ENCODE results near the gene ADAMTS13. TPM values are rescaled to one million over a fixed set of nuclear protein-coding genes. Genes with fewer than 3 reads are reported as not detected.

ADAMTS13 gene
- total and polyA plus RNA-seq, 8 donors: 1.2 to 11.1 (median 7.5) TPM

DNA sequence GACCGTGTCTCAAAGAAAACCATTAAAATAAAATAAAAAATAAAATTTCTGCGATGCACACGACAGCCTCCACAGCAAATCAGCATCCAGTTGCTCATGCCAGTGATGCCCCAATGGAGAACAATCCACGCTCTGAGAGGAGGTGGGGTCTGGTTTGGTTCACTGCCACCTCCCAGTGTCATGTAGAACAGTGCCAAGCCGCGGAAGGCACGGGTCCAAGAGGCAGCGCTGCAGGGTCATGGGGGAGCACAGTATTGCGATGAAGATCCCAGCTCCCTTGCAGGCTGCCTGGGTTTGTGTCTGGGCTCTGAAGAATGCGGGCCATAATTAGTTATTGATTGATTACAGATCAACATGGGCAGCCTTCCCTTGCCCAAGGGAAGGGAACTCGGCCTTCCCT, 31.5 kb downstream of the ADAMTS13 start:
- Histone ChIP-seq H3K4me3 (no peak overlapping the region), H3K27ac (no peak overlapping the region), H3K27me3 (no peaks in the 10 kb centered on the region), H3K36me3 (no peaks in the 10 kb centered on the region), H3K9me3 (no peaks in the 10 kb centered on the region), H3K4me1 (peaks cover 0 to 2% of the 10 kb centered on the region in 2 donors)
- TF ChIP-seq, protein P1, sequence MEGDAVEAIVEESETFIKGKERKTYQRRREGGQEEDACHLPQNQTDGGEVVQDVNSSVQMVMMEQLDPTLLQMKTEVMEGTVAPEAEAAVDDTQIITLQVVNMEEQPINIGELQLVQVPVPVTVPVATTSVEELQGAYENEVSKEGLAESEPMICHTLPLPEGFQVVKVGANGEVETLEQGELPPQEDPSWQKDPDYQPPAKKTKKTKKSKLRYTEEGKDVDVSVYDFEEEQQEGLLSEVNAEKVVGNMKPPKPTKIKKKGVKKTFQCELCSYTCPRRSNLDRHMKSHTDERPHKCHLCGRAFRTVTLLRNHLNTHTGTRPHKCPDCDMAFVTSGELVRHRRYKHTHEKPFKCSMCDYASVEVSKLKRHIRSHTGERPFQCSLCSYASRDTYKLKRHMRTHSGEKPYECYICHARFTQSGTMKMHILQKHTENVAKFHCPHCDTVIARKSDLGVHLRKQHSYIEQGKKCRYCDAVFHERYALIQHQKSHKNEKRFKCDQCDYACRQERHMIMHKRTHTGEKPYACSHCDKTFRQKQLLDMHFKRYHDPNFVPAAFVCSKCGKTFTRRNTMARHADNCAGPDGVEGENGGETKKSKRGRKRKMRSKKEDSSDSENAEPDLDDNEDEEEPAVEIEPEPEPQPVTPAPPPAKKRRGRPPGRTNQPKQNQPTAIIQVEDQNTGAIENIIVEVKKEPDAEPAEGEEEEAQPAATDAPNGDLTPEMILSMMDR (IDR thresholded peaks at IDR 0.05): no peak
- intact Hi-C loops (cut with DNase I): no loop called here
- ATAC-seq: no peak
- DNase-seq: peak in 1 of 4 donors; percentile 25

DNA sequence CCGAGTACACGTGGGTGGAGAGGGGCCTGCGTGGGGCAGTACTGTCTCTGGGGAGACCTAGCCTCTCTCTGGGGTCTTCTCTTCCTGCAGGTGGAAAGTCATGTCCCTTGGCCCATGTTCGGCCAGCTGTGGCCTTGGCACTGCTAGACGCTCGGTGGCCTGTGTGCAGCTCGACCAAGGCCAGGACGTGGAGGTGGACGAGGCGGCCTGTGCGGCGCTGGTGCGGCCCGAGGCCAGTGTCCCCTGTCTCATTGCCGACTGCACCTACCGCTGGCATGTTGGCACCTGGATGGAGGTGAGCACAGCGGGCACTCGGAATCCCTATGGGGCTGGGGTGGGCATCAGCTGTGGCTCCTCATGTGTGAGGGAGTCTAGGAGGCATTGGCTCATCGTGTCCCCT, 32.2 kb downstream of the ADAMTS13 start:
- H3K4me3 ChIP-seq: no peak overlapping the region
- no peaks in the 10 kb centered on the region for H3K9me3 ChIP-seq
- peaks cover 4 to 9% of the 10 kb centered on the region in 2 donors for H3K4me1 ChIP-seq
- ATAC-seq (no peak), DNase-seq (peak in 1 of 4 donors; percentile 71)
- H3K27ac ChIP-seq: no peak overlapping the region
- no peaks in the 10 kb centered on the region for H3K36me3 ChIP-seq
- TF ChIP-seq, protein P1 (IDR thresholded peaks at IDR 0.05): no peak
- intact Hi-C loops (cut with DNase I): no loop called here
- H3K27me3 ChIP-seq: no peaks in the 10 kb centered on the region

DNA sequence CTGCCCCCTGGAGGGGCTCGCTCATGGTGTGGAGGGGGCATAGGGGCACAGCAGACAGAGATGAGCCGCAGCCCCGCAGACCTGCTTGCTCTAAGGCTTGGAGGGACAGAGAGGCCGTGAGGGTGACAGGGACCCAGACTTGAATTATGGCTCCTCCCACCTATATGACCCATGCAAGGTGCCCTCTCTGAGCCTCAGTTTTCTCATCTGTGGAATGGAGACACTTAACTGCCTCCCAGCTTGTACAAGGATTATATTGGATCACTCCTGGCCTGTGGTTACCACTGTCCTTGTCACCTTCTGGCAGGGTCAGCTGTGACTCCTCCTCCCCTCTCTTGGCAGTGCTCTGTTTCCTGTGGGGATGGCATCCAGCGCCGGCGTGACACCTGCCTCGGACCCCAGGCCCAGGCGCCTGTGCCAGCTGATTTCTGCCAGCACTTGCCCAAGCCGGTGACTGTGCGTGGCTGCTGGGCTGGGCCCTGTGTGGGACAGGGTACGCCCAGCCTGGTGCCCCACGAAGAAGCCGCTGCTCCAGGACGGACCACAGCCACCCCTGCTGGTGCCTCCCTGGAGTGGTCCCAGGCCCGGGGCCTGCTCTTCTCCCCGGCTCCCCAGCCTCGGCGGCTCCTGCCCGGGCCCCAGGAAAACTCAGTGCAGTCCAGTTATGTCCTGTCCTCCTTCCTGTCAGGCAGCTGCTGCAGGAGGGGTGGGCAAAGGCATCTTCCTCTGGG, 32.9 kb downstream of the ADAMTS13 start:
- intact Hi-C loops (cut with DNase I): no loop called here
- Histone ChIP-seq H3K4me1 (peaks cover 4 to 10% of the 10 kb centered on the region in 2 donors), H3K27ac (no peak overlapping the region), H3K9me3 (no peaks in the 10 kb centered on the region), H3K27me3 (no peaks in the 10 kb centered on the region), H3K4me3 (no peak overlapping the region), H3K36me3 (no peaks in the 10 kb centered on the region)
- TF ChIP-seq, protein P1 (IDR thresholded peaks at IDR 0.05): no peak
- ATAC-seq: no peak
- peak in 1 of 4 donors; percentile 77 for DNase-seq

DNA sequence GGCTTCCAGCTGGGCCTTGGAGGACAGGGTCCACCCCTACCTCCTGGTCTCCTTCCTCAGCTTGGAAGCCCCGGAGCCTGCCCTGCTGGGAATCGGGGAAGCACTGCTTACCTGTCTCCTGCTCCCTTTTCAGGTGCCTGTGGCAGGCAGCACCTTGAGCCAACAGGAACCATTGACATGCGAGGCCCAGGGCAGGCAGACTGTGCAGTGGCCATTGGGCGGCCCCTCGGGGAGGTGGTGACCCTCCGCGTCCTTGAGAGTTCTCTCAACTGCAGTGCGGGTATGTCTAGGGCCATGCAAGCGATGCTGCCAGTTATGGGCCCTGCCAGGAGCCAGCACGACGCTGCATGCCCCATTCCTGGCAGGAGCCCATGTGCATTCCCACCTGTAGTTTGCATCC, 33.8 kb downstream of the ADAMTS13 start:
- Histone ChIP-seq H3K9me3 (no peaks in the 10 kb centered on the region), H3K4me3 (no peak overlapping the region), H3K36me3 (no peaks in the 10 kb centered on the region), H3K27me3 (no peaks in the 10 kb centered on the region), H3K4me1 (peaks cover 8 to 16% of the 10 kb centered on the region in 2 donors), H3K27ac (no peak overlapping the region)
- TF ChIP-seq, protein P1 (IDR thresholded peaks at IDR 0.05): no peak
- no peak for ATAC-seq
- intact Hi-C loops (cut with DNase I): no loop called here
- no peak for DNase-seq

DNA sequence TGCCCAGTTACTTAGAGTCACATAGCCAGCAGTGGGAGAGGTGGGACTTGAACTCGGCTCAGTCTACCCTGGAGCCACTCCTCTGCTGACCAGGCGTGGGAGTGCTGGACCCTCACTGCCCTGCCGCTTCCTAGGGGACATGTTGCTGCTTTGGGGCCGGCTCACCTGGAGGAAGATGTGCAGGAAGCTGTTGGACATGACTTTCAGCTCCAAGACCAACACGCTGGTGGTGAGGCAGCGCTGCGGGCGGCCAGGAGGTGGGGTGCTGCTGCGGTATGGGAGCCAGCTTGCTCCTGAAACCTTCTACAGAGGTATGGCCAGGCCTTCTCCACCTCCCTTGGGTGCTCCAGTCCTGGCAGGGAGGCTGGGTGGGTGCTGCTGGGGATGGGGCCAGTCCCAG, 34.2 kb downstream of the ADAMTS13 start:
- ATAC-seq (no peak), DNase-seq (peak in 1 of 4 donors; percentile 69)
- Histone ChIP-seq H3K9me3 (no peaks in the 10 kb centered on the region), H3K27me3 (no peaks in the 10 kb centered on the region), H3K4me3 (no peak overlapping the region), H3K36me3 (no peaks in the 10 kb centered on the region), H3K27ac (no peak overlapping the region), H3K4me1 (peaks cover 11 to 20% of the 10 kb centered on the region in 2 donors)
- intact Hi-C loops (cut with DNase I): no loop called here
- TF ChIP-seq, protein P1 (IDR thresholded peaks at IDR 0.05): no peak
